ENCODE measurements around the gene RAB29.

RAB29 gene

DNA sequence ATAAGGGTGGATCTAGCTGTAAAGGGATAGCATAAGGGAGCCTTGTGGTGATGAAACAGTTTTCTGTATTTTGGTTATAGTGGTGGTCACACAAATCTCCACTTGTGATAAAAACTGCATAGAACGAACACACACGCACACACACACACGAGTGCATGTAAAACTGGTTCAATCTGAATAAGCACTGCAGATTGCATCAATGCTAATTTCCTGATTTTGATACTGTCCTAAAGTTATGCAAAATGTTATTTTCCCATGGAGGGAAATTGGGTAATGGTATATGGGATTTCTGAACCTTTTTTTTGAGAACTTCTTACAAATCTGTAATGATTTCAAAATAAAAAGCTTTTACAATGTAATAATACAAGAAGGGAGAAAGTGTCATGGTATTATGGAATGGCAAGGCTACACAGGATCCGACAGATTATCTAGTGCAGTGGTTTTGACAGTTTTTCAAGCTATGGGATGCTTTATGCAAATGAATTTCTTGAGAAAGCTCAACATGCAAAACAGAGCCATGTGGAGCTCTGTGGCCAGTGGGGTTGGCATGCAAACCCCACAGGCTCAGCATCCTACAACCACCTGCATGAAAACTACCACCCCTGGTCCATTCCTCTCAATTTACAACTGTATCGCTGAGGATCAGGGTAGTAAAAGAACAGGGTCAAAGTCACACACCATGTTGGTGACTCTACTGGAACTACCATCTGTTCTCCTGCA is 18.9 kb upstream of the RAB29 start:
- no peak for DNase-seq

DNA sequence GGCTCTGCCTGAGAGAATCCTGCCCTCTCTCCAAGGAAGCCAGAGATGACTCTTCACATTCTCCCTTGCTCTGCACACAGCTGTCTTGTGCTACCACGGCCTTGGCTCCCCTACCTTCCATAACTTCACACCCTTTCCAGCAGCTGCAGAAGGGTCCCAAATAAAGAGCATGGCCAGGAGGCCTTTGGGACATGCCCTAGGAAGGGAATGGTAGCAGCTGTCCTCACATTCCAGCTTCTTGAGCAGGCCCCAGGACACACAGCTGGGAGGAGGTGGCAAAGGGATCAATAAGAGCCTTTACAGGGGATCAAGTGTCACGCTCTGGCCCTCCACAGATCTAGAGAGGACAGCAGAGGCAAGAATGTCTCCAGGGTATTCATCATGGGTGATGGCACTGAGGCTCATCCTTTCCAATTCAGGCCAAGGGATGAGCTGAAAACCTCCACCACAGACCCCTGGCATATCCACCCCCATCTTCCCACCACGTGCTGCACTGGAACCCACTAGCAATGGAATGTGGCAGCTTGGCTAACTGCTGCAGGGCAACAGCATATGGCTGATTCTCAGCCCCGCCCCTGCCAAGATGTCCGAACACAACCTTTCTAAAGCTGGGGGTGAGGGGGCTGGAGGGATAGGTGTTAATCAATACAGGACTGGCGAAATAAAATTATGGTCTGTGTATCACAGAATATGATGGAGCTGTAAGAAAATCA is 17.8 kb upstream of the RAB29 start:
- DNase-seq, result no peak

DNA sequence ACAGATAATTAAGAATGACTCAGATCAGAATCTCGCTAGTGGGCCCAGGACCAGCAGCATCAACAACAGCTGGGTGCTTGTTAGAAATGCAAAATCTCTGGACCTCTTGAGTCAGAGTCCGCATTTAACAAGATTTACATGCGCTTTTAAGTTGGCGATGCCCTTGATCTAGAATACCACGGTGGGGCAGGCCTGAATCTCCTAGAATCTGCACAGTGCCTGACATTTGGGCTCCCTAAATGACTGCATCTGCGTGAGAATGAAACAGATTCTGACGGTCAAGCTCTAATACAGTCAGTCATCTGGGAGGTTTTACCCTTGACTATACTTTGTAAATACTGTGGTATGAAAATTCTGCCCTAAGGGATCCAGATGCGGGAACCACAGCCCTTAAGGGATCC is 17.2 kb upstream of the RAB29 start:
- no peak for DNase-seq

DNA sequence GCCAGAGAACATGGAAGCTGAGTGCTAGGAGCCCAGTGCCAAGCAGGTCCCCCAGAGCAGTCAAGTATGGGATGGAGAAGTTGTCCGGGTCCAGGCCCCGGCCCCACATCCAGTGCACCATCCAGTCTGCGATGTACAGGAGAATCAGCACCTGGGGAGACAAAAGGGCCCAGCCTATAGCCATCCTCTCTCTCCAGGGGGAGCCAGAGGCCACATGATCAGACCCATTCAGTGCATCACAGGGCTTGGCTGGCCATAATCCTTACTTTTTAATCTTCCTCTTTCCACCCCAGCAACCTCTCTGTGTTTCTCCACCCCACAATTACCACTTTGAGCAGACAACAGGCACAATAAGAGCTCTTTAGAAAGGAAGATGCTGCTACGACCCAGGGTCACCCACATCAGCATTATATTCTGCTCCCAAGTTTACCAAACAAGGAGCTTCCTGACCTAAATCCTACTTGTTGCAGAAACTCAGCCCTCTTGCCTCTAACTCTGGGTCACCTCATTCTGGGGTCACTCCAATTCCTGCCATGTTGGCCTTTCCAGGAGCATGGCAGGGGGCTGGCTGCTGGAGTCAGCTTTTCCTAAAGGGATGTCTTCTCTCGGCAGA is 16.4 kb upstream of the RAB29 start:
- DNase-seq, result peak; percentile 41

DNA sequence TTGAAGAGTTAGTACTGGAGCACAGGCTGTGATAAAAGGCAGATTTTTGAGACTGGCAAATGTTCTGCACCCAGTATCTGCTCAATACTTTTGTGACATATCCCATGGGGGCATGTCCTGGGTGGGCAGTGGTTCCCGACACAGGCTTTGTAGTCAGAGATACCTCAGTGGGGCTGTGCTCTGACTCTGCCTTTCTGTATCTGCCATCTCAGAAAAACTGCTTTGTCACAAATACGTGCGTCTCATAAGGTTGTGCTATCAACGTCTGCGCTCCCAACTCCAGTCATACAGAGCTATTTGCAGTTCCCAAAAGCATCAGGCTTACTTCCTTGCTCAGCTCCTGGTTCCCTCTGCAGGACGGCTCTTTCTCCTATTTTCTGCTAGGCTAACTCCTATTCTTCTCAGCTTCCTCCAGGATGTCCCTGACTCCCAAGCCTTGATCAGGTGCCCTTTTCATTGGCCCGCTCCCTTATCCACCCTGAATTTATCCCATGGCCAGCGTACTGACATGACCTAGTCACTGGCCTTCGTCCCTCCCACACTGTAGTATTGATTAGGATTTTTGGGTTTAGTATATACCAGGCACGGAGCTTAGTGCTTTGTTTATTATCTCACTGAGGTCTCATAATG is 12.1 kb upstream of the RAB29 start:
- DNase-seq, result no peak

DNA sequence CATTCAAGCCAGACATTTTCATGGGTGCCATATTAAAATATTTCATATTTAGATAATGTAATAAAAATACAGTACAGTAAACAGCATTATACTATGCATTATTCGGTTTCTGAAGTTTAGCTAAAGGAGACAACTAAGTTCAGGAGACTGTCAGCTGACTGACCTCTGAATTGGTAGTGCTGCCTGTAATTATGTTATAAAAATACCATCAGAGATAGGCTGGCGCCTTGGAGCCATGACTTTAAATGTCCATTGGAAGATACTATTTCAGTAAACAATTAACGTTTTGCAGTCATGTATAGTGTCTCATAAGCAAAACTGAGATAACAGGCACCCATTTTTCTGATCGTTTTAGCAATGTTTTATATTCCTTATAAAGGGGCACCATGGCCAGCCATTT is 11.3 kb upstream of the RAB29 start:
- no peak for DNase-seq

DNA sequence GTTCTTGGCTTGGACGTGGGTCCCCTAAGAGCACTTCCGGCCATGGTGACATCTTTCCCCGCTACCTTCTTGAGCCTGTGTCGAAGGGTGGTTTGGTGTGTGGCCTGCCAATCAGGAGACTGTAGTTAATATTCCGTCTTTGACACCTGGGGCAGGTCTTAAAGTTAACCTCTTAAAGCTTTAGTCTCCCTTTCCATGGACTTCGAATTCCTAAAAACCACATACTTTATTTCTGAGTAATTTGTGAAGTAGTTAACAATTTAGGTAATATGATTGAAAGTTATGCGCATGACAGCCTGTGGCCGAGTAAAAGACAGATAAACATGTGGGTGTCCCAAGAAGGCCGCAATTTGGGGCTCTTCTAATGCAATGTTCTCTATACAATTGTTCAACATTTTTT is 10.2 kb upstream of the RAB29 start:
- no peak for DNase-seq

DNA sequence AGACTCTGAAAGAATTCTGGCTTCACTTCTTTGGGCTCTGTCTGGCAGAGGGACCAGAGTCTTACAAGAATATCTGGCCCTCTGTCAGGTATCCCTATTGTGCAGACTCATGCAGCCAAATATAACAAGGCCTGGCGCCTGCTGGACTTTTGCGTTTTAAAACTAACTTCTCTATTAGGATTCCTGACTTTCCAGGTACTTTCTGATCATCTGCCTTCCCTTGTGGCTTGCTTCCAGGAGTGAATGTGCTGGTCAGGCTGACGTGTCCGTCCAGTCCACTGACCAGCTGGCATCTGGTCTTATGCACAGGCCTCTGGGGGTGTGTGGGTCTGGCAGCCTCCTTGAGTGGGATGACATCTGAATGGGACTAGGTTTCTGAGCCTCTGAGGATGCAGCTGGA is 8.6 kb upstream of the RAB29 start:
- DNase-seq, result no peak

DNA sequence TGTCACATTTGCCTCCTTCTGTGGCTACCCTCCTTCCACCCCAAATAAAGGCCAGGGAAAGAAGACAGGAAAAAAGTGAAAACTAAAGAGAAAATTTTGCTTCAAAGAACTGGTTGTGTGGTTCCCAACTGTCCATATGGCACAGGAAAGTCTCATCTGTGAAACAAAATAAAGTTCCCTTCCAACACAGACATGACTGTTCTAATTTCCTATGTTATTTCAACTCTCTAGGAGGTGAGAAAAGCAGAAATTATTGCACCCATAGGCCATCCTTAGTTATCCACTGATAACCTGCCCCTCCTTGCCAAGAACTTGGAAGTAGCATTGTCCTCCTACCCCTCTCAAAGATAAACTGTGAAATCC is 8.1 kb upstream of the RAB29 start:
- no peak for DNase-seq

DNA sequence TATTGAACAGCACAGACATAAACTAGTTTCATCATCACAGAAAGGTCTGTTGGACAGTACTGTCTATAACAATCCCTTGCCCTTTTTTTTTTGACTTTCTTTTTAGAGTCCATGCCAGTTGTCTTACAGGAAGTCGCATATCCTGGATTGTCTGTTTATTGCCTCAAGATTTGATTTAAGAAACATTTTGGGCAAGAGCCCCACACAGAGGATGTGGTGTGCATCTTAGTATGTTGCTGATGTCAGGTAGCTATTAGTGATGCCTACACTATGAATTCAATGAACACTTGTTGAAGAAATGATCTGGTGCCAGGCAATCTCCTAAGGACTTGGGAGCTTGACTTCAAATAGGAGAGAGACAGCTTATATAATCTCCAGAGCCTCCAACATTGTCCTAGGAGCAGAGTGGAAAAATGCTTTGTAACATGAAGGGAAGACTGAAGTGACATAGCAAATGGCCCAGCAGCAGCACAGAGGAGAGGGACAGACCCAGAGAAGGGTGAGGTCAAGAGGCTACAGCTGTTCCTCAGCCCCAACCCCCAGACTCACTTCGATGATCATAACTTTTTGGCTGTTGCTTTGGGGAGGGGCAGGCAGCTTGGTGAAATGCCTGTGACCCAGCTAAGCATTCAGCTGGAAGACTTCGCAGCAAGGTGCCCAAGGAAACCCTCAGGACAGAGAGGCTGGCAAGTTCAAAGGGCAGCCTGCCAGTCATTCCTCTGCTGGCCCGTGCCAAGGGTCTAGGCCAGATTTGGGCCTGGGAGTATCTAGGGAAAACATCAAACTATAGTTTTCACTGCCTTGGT is 7.5 kb upstream of the RAB29 start:
- DNase-seq, result no peak

DNA sequence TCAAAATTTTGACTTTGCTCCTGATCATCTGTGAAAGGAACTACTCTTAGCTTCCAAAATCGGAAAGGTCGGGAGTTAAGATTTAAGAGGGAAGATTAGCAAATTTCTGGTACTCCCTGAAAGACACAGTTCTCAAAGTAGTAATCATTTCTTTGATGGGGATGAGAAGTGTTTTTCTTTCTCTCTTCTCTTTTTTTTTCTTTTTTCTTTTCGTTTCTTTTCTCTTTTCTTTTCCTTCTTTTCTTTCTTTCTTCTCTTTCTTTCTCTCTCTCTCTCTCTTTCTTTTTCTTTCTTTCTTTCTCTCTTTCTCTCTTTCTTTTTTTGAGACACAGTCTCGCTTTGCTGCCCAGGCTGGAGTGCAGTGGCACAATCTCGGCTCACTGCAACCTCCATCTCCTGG is 5.1 kb upstream of the RAB29 start:
- no peak for DNase-seq

DNA sequence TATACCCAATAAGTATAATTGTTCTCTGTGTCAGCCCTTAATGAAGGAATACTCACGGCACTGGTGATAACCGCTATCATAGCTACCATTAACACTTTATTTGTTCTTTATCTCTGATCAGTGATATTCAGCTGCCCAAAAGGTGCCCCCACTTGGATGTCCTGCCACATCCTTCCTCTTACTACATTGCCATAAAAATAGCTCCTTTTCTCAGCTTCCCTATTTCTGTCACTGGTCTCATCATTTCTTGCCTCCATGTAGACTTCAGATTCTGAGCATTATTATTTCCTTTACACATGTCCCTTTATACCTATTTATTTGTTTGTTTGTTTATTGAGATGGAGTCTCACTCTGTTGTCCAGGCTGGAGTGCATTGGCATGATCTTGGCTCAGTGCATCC is 2.7 kb upstream of the RAB29 start:
- DNase-seq, result no peak

DNA sequence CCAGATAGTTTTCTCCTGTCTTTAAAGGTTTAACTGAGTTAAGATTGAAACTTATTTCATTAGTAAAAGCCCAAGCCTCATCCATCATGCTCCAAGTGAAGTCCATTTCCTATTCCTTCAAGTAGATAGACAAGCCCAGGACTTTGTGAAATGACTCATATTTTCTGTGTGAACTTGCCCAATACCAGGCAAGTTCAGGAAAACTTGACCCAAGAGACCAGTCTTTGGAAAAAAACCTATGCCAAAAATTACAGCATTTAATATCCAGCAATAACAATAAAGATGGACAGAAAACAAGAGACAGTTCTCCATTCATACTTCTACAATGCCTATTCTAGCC is 405 bp upstream of the RAB29 start:
- DNase-seq, result peak; percentile 75

DNA sequence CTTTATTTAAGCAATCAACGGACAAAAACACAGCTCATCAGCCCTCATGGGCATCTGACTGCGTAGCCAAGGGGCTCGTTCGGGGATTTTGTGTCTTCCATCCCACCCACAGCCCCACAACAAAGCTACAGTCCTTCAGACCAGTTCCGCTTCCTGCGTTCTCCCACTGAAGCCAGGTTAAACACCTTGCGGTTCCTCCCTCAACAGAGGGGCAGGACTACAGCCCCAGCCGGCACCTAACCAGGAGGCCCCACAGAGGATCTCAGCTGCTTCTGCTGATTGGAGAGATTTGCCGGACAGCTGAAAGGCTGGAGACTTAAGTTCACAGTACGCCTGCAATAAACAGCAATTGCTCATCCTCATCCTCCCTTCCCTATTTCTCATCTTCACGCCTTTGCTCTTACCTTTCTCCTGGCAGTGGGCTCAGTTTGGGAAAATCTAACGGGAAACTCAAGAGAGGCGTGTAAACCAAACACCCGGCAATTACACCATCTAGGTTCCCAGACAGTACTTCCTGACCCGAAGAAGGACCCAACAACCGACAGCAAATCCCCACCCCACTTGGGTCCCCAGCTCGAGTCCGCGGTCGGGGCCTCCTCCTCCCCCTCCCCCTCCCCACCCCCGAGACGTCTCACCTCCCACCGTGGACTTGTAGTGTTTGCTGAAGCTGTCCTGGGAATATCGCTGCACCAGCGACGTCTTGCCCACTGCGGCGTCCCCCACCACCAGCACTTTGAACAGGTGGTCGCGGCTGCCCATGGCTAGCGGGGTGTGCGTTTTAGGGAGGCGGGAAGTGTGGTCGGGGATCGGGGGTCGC is 876 bp downstream of the RAB29 start:
- no peak for DNase-seq

DNA sequence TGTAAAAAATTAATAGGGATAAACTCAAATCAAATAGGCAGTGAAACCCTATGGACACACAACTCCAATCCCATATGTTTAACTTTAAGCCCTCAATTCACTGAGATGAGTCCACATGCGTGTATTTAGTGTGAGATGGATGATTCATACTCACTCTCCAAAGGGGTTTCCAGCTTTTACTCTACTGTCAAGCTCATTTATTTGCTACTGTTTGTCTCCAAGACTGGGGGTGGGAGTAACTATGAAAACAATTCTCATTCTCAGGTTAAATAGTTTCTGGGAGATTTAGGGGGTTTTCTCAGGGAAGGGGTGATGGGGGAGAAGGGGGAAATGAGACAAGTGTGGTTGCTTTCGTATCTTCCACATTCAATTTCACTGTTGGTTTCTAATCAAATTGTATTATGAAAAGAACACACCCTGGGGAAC is 2.7 kb downstream of the RAB29 start:
- DNase-seq, result no peak

DNA sequence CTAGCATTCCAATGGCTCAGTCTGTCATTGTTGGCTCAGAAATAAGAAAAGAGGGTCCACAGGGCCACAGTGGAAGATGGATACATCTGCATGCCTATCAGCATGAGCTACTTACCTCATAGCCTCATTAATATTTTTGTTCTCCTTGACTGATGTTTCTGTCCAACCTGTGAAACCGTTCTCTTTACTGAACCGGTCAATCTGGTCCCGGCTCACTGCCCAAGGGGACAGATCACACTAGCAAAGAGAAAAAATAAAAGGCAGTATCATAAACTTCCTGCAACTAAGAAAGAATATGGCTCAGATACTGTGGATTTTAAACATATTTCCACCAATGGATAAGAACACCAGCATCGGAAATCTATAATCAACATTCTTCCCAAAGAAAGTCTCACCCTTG is 4.7 kb downstream of the RAB29 start:
- no peak for DNase-seq

DNA sequence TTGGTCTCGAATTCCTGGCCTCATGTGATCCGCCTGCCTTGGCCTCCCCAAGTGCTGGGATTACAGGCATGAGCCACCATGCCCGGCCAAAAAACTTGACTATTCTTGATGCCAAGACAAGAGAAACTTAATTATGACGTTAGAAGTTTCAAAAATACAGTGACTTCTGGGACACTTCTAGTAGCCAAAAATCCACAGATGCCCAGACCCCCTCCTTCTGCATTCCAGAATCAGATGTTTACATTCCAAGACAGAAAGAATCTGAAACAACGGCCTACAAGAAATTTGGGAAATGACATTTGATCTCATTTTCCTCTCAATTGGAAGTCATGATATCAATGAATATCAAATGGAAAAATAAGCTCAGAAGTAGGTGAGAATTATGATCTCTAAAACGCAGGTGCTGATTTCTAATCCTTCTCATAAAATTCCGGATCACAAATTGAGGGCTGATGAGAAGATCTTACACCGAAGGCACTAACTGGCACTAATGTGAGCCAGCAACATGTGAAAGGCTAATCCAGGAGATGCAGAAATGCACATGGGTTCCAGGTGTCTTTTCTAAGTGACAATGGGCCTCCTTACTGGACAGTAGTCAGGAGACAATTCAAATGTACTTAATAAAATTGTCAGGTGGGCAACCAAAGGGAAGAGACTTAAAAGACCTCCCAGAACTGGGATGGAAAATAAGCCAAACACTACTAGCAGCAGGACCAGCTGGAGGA is 5.5 kb downstream of the RAB29 start:
- DNase-seq, result peak; percentile 45

DNA sequence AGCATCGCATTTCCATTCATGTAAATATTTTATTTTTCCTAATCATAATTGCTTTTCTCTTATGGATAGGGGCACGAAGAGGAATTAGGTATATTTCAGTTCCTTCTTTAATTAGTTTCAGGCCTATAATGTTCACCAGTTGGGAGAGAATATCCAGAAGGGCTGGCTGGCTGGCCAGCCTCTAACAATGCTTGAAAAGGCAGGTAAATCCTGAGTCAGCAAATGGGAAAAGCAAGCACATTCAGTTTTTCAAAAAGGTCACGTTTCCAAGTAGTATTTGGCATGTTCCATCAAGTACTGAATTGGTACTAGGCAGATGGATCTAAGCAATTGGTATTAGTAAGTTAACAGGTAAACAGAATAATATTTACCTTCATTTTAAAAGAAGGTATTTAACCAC is 8.0 kb downstream of the RAB29 start:
- DNase-seq, result no peak

DNA sequence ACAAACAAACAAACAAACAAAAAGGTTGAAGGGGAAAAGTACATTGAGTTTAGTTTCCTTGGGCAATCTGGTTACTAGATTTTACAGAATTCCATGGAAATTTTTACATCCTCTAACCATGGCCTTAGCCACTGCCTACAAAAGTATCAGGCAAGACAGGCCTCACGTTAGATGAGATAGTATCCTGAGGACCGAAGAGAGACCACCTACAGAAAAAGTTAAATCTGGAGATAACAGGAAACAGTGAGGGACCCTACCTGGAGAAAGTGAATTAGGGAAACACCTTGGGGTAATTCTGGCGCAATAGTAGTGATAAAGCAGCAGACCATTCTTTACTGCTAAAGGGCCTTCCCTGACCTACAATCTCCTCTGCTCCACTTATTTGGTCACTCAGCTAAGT is 8.7 kb downstream of the RAB29 start:
- DNase-seq, result no peak

DNA sequence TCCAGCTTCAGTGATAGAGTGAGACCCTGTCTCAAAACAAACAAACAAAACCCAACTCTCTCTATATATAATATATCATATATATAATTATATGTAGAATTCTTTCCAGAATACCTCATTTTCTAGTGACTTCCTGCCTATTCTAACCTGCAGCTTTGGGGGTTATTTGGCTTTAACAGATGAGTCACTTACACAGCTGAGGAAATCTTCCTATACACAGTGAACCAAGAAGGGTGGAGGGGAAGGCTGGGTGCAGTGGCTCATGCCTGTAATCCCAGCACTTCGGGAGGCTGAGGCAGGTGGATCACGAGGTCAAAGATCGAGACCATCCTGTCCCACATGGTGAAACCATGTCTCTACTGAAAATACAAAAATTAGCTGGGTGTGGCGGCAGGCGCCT is 9.2 kb downstream of the RAB29 start:
- DNase-seq, result peak; percentile 67

DNA sequence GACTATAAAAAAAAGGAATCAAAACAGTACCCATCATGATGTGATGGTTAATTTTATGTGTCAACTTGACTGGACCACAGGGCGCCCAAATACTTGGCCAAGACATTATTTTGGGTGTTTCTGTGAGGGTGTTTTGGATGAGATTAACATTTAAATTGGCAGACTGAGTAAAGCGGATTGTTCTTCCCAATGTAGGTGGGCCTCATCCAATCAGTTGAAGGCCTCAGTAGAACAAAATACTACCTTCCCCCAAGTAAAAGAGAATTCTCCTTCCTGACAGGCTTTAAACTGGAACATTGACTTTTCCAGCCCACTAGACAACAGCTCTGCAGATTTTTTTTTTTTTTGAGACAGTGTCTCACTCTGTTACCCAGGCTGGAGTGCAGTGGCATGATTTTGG is 10.7 kb downstream of the RAB29 start:
- no peak for DNase-seq

DNA sequence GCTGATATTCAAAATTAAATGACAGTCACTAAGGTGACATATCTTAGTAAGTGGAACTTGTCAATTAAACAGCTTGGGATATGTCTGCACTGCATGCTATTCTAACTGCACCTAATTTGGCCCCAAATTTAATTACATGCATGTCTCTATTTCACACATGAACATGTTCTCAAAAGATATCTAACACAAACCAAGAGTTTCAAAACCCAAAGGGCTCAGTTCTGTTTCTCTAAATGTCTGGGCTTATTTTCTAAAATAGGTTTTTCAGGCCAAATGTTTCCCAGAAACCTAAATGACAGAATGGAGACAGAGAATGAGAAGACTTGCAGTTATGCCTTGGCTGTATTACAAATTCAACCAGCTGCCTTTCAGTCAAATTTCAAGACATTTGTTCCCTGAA is 11.3 kb downstream of the RAB29 start:
- DNase-seq, result no peak

Data from HCEC 1CT (cell line).